Measurements from ENCODE around the gene RPL41. TPM values are rescaled to one million over a fixed set of nuclear protein-coding genes. Genes with fewer than 3 reads are reported as not detected.
A peak's percentile ranks its signal among the peaks of the same experiment; 100 is the strongest.

The RPL41 gene
- total RNA-seq, 1 donor from 2014 or later: 3,805 TPM

DNA sequence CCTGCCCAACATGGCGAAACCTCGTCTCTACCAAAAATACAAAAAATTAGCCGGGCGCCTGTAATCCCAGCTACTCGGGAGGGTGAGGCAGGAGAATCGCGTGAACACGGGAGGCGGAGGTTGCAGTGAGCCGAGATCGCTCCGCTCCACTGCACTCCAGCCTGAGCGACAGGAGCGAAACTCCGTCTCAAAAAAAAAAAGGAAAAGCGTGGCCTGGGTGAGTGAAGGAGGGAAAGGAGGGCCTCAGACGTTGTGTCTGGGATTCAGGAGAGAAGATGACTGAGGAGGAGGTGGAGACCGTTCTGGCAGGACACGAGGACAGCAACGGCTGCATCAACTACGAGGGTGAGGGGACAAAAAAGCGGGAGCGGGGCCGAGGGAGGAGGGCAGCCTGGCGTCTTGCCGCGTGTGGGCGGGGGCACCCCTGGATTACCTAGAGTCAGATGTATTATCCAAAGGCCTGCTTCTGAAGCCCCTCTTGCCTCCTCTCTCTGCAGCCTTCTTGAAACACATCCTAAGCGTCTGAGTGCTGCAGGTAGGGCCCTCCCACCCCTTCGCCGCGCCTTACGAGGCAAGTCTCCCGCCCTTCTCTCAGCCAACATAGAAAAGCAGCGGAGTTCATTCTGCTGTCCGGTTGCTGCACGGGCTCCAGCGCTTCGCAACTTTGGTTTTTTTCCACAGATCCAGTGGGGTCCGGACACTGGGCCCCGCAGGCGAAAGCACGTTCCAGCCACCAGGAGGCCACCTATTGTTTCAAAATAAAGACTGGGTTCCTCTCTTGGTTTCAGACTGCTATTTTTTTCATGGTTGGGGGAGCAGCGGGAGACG is 41.0 kb downstream of the RPL41 start:
- Histone ChIP-seq H3K4me1 (peaks cover 46% of the 10 kb centered on the region), H4K20me1 (ENCODE audit: low read depth) (peaks cover 40% of the 10 kb centered on the region), H3K9me3 (ENCODE audit: low read depth) (no peaks in the 10 kb centered on the region), H3K4me2 (peak overlapping the region; percentile 90), H3F3A (ENCODE audit: low read depth) (peaks cover 62% of the 10 kb centered on the region), H3K36me3 (no peaks in the 10 kb centered on the region), H2AFZ (replicated peaks) (no peak overlapping the region), H3K27me3 (no peaks in the 10 kb centered on the region), H3K9ac (peak overlapping the region; percentile 17), H3K4me3 (peak overlapping the region; percentile 73), H3K27ac (peak overlapping the region; percentile 89), H3K79me2 (ENCODE audit: low read depth) (peaks cover 45% of the 10 kb centered on the region)
- peak; percentile 90 for DNase-seq (ENCODE audit: low spot score)
- TF ChIP-seq EZH2phosphoT487 (IDR thresholded peaks at IDR 0.05): no peak
- TF ChIP-seq, protein P1, sequence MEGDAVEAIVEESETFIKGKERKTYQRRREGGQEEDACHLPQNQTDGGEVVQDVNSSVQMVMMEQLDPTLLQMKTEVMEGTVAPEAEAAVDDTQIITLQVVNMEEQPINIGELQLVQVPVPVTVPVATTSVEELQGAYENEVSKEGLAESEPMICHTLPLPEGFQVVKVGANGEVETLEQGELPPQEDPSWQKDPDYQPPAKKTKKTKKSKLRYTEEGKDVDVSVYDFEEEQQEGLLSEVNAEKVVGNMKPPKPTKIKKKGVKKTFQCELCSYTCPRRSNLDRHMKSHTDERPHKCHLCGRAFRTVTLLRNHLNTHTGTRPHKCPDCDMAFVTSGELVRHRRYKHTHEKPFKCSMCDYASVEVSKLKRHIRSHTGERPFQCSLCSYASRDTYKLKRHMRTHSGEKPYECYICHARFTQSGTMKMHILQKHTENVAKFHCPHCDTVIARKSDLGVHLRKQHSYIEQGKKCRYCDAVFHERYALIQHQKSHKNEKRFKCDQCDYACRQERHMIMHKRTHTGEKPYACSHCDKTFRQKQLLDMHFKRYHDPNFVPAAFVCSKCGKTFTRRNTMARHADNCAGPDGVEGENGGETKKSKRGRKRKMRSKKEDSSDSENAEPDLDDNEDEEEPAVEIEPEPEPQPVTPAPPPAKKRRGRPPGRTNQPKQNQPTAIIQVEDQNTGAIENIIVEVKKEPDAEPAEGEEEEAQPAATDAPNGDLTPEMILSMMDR (IDR thresholded peaks at IDR 0.05): peak; percentile 63
- Mint-ChIP-seq H3K4me1 (peaks cover 69% of the 10 kb centered on the region), H3K36me3 (peaks cover 45% of the 10 kb centered on the region), H3K4me3 (peak overlapping the region; percentile 99), H3K27ac (peak overlapping the region; percentile 97), H3K9me3 (no peaks in the 10 kb centered on the region), H3K27me3 (ENCODE audit: insufficient read depth, low read depth) (peaks cover 28% of the 10 kb centered on the region)

DNA sequence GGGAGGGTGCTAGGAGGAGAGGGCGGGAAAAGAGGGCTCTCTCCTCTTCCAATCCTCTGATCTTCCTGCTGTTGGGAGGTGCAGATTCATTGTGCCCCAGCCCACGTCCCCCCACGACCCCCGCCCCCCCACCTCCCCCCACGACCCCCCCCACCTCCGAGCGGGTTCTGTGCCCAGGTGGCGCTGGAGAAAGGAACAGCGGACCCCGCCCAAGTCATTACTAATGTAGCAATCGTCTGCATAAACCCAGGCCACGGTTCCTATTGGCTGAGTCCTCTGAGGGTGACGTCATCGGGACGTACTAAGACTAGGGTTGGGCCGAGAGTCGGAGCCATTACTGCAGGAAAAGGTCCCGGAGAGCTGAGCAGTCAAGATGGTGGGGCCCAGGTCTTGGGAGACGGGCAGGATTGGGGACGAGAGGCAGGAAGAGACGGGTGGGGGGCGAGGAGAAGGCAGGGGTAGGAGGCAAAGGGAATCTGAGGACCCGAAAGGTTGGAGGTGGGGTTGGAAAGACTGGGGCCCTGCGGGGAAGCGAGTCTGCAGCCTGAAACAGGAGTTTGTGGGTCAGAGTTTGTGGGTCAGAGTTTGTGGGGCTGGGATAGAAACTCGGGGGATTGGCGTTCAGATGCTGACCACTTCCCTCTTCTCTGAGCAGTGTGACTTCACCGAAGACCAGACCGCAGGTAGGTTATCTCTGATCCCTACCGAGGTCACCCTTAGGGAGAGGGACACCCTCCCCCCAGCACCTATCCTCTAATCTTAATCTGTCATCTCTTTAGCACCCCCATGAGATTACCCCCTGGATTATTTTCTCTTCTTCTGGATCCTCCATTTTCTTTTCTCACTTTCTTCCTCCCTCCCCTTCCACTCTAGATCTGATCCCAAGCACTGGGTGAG is 41.8 kb downstream of the RPL41 start, which contains the start of gene MYL6:
Gene MYL6, plus strand, starts transcription at position 331 of the 897 bp plus-strand sequence. Its CDS starts 43 bp downstream, at position 374.
- Histone ChIP-seq H3K4me3 (peak within 1 kb of the TSS; percentile 73), H3F3A (ENCODE audit: low read depth) (peaks cover 71% of the 10 kb centered on the region), H3K27ac (peak within 1 kb of the TSS; percentile 89), H3K27me3 (no peaks in the 10 kb centered on the region), H3K9ac (peak within 1 kb of the TSS; percentile 90), H3K9me3 (ENCODE audit: low read depth) (no peaks in the 10 kb centered on the region), H3K36me3 (no peaks in the 10 kb centered on the region), H2AFZ (replicated peaks) (no peak within 1 kb of the TSS), H4K20me1 (ENCODE audit: low read depth) (peaks cover 48% of the 10 kb centered on the region), H3K79me2 (ENCODE audit: low read depth) (peaks cover 37% of the 10 kb centered on the region), H3K4me2 (peak within 1 kb of the TSS; percentile 90), H3K4me1 (peaks cover 50% of the 10 kb centered on the region)
- peak within 1 kb of the TSS; percentile 100 for H3K27ac Mint-ChIP-seq
- H3K27me3 Mint-ChIP-seq (ENCODE audit: insufficient read depth, low read depth): peaks cover 29% of the 10 kb centered on the region
- no peaks in the 10 kb centered on the region for H3K9me3 Mint-ChIP-seq
- H3K4me1 Mint-ChIP-seq: peaks cover 74% of the 10 kb centered on the region
- no peak for TF ChIP-seq EZH2phosphoT487 (IDR thresholded peaks at IDR 0.05)
- DNase-seq (ENCODE audit: low spot score): peak; percentile 99
- peaks cover 50% of the 10 kb centered on the region for H3K36me3 Mint-ChIP-seq
- H3K4me3 Mint-ChIP-seq: peak within 1 kb of the TSS; percentile 99

DNA sequence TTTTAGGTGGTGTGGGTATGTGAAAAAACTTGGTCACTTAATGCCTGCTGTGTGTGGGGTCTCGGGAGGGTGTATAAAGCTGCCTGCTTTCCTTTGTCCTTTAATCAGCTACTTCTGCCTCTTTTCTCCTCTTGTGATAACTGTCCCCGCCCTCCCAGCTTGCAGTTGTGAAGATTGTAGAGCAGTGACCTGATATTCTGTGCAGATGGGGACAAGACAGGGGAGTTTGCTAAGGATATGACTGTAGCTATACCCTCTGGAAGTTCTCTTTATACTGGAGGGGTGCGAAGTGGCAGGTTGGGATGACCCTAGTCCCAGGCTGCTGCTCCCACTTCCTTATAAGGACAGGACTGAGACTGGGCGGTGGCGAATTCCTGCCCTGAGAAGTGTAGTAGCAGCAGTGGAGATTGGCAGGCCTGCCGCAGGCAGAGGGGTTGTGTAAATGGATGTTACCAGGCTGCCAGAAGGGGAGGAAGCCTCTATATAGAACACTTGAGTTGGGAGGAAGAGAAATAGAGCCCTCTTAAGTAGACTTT is 42.6 kb downstream of the RPL41 start:
- TF ChIP-seq, protein P1 (IDR thresholded peaks at IDR 0.05): no peak
- TF ChIP-seq EZH2 (IDR thresholded peaks at IDR 0.05) (no peak), EZH2phosphoT487 (IDR thresholded peaks at IDR 0.05) (no peak)
- peak; percentile 77 for DNase-seq (ENCODE audit: low spot score)
- H3K27ac Mint-ChIP-seq: peak overlapping the region; percentile 100
- peak overlapping the region; percentile 99 for H3K4me3 Mint-ChIP-seq
- Histone ChIP-seq H3K4me1 (peaks cover 49% of the 10 kb centered on the region), H3K36me3 (no peaks in the 10 kb centered on the region), H3K4me3 (peak overlapping the region; percentile 73), H3K27ac (peak overlapping the region; percentile 89), H4K20me1 (ENCODE audit: low read depth) (peaks cover 56% of the 10 kb centered on the region), H3K9me3 (ENCODE audit: low read depth) (no peaks in the 10 kb centered on the region), H3K27me3 (no peaks in the 10 kb centered on the region), H3K9ac (peak overlapping the region; percentile 90), H2AFZ (replicated peaks) (no peak overlapping the region), H3K79me2 (ENCODE audit: low read depth) (peaks cover 30% of the 10 kb centered on the region), H3F3A (ENCODE audit: low read depth) (peaks cover 78% of the 10 kb centered on the region), H3K4me2 (peak overlapping the region; percentile 90)
- peaks cover 33% of the 10 kb centered on the region for H3K27me3 Mint-ChIP-seq (ENCODE audit: insufficient read depth, low read depth)
- no peaks in the 10 kb centered on the region for H3K9me3 Mint-ChIP-seq
- peaks cover 75% of the 10 kb centered on the region for H3K4me1 Mint-ChIP-seq
- peaks cover 56% of the 10 kb centered on the region for H3K36me3 Mint-ChIP-seq

Measured in neural progenitor cell (in vitro differentiated cells).